ENCODE data around the gene SIPA1L3. TPM values are rescaled to one million over a fixed set of nuclear protein-coding genes. Genes with fewer than 3 reads are reported as not detected.

Gene SIPA1L3
- total RNA-seq, 1 donor from 2014 or later = 27.1 TPM

- Histone ChIP-seq H3K27me3 (no peaks in the 10 kb centered on the region), H3K36me3 (no peaks in the 10 kb centered on the region), H3K9me3 (no peaks in the 10 kb centered on the region), H3K27ac (no peak overlapping the region), H3K4me1 (no peaks in the 10 kb centered on the region), H3K4me3 (no peak overlapping the region)
- DNase-seq (ENCODE audit: low spot score in 2 of 2) = no peak
- intact Hi-C loops (cut with DNase I) = no loop called here
- no peak for TF ChIP-seq CTCF (IDR thresholded peaks at IDR 0.05)
Observed at GRCh38 chr19:37874784-37875183, 32.2 kb upstream of the SIPA1L3 start.

- no peak for TF ChIP-seq CTCF (IDR thresholded peaks at IDR 0.05)
- H3K9me3 ChIP-seq = no peaks in the 10 kb centered on the region
- intact Hi-C loops (cut with DNase I) = no loop called here
- no peak overlapping the region for H3K4me3 ChIP-seq
- no peaks in the 10 kb centered on the region for H3K4me1 ChIP-seq
- H3K27ac ChIP-seq = no peak overlapping the region
- no peaks in the 10 kb centered on the region for H3K27me3 ChIP-seq
- no peaks in the 10 kb centered on the region for H3K36me3 ChIP-seq
- DNase-seq (ENCODE audit: low spot score in 2 of 2) = no peak
Observed at GRCh38 chr19:37876032-37876431, 31.0 kb upstream of the SIPA1L3 start.

- no peak for DNase-seq (ENCODE audit: low spot score in 2 of 2)
- H3K4me3 ChIP-seq = no peak overlapping the region
- H3K27me3 ChIP-seq = no peaks in the 10 kb centered on the region
- H3K9me3 ChIP-seq = peaks cover 4 to 10% of the 10 kb centered on the region in 2 donors
- H3K27ac ChIP-seq = no peak overlapping the region
- intact Hi-C loops (cut with DNase I) = no loop called here
- no peaks in the 10 kb centered on the region for H3K4me1 ChIP-seq
- no peak for TF ChIP-seq CTCF (IDR thresholded peaks at IDR 0.05)
- no peaks in the 10 kb centered on the region for H3K36me3 ChIP-seq
Observed at GRCh38 chr19:37877147-37877546, 29.9 kb upstream of the SIPA1L3 start.

- intact Hi-C loops (cut with DNase I) = no loop called here
- H3K9me3 ChIP-seq = peaks cover 4 to 13% of the 10 kb centered on the region in 2 donors
- no peak for TF ChIP-seq CTCF (IDR thresholded peaks at IDR 0.05)
- no peak for DNase-seq (ENCODE audit: low spot score in 2 of 2)
- H3K4me3 ChIP-seq = no peak overlapping the region
- H3K36me3 ChIP-seq = no peaks in the 10 kb centered on the region
- no peak overlapping the region for H3K27ac ChIP-seq
- H3K4me1 ChIP-seq = no peaks in the 10 kb centered on the region
- no peaks in the 10 kb centered on the region for H3K27me3 ChIP-seq
Observed at GRCh38 chr19:37885392-37885791, 21.6 kb upstream of the SIPA1L3 start.

GRCh38 chr19:37886571-37886970, 20.4 kb upstream of the SIPA1L3 start:
- H3K9me3 ChIP-seq = peaks cover 4 to 8% of the 10 kb centered on the region in 2 donors
- intact Hi-C loops (cut with DNase I) = no loop called here
- DNase-seq (ENCODE audit: low spot score in 2 of 2) = no peak

More at GRCh38 chr19:37886571-37886970, 20.4 kb upstream of the SIPA1L3 start:
- H3K4me1 ChIP-seq = no peaks in the 10 kb centered on the region
- H3K36me3 ChIP-seq = no peaks in the 10 kb centered on the region
- H3K27ac ChIP-seq = no peak overlapping the region
- no peaks in the 10 kb centered on the region for H3K27me3 ChIP-seq
- H3K4me3 ChIP-seq = no peak overlapping the region
- TF ChIP-seq CTCF (IDR thresholded peaks at IDR 0.05) = no peak
